OCI-LY7 (cell line): ENCODE data around the gene MAVS. TPM values are rescaled to one million over a fixed set of nuclear protein-coding genes. Genes with fewer than 3 reads are reported as not detected.

Experiments
- BruUV-seq: library from RNA; stranded (reverse); fragments of 400-500 nt; replicated peaks from 2 replicates; lab custom pipeline; 2021; lab: Mats Ljungman, UMichigan
- CTCF ChIA-PET: fragments of 300-600 bp; sonication (Branson Sonifier 250); formaldehyde crosslinking; loops from one replicate; lab custom pipeline; 2022; ENCODE audit warnings: antibody characterized with exemption; ENCODE audit not compliant: unreplicated experiment; lab: Charles Lee
- POLR2A ChIA-PET: fragments of 300-600 bp; sonication (Branson Sonifier 250); formaldehyde crosslinking; loops from one replicate; lab custom pipeline; 2022; ENCODE audit warnings: antibody characterized with exemption; lab: Charles Lee
- DNase-seq: peaks from one replicate; pipeline ENCODE4 v3.0.0-alpha.2; 2015; ENCODE audit warnings: low spot score
- H2AFZ ChIP-seq: fragments of 200-600 bp; sonication (generic), shearing (Covaris generic); 2 replicates; pipeline ENCODE4 v1.6.1; 2014; ENCODE audit warnings: mild to moderate bottlenecking, antibody characterized with exemption, low read length, moderate library complexity
- H3K27ac ChIP-seq: fragments of 200-600 bp; sonication (generic); 2 replicates; pipeline ENCODE4 v1.5.1; 2014; ENCODE audit warnings: mixed run types, low read depth, mild to moderate bottlenecking, moderate library complexity, low read length, inconsistent platforms; ENCODE audit not compliant: poor library complexity, severe bottlenecking
- H3K36me3 ChIP-seq: fragments of 200-600 bp; sonication (generic); 2 replicates; pipeline ENCODE4 v1.6.1; 2014; ENCODE audit warnings: mild to moderate bottlenecking, antibody characterized with exemption, low read length, moderate library complexity, mixed read lengths; ENCODE audit not compliant: insufficient read depth
- H3K4me1 ChIP-seq: fragments of 200-600 bp; sonication (generic); 2 replicates; pipeline ENCODE4 v1.5.1; 2014; ENCODE audit warnings: mild to moderate bottlenecking, low read length; ENCODE audit not compliant: insufficient read depth, poor library complexity, severe bottlenecking
- H3K4me2 ChIP-seq: fragments of 200-600 bp; sonication (generic); 2 replicates; pipeline ENCODE4 v1.6.1; 2014; ENCODE audit warnings: mild to moderate bottlenecking, low read length
- H3K4me3 ChIP-seq: fragments of 200-600 bp; sonication (generic); 2 replicates; pipeline ENCODE4 v1.5.1; 2014; ENCODE audit warnings: mild to moderate bottlenecking, low read depth, low read length; ENCODE audit not compliant: poor library complexity, severe bottlenecking
- H3K79me2 ChIP-seq: fragments of 200-600 bp; sonication (generic); 2 replicates; pipeline ENCODE4 v1.6.1; 2016; ENCODE audit warnings: low read depth, mild to moderate bottlenecking, low read length, moderate library complexity, mixed read lengths; ENCODE audit not compliant: insufficient read depth
- H3K9me2 ChIP-seq: fragments of 200-600 bp; sonication (generic); 2 replicates; pipeline ENCODE4 v1.6.1; 2016; ENCODE audit warnings: mild to moderate bottlenecking, low read length, mixed read lengths; ENCODE audit not compliant: insufficient read depth
- H3K9me3 ChIP-seq: fragments of 200-600 bp; sonication (generic); 2 replicates; pipeline ENCODE4 v1.6.1; 2014; ENCODE audit warnings: mild to moderate bottlenecking, mixed run types, low read length, mixed read lengths
- H4K20me1 ChIP-seq: fragments of 200-600 bp; sonication (generic); 2 replicates; pipeline ENCODE4 v1.6.1; 2014; ENCODE audit warnings: mild to moderate bottlenecking, antibody characterized with exemption, low read length, moderate library complexity, mixed read lengths; ENCODE audit not compliant: insufficient read depth
- CTCF ChIP-seq: fragments of 200-600 bp; sonication (generic); conservative IDR thresholded peaks from 2 replicates; pipeline ENCODE4 v1.5.1; 2014; ENCODE audit warnings: mild to moderate bottlenecking, antibody characterized with exemption, low read length, moderate library complexity, mixed read lengths
- EZH2phosphoT487 ChIP-seq: fragments of 200-600 bp; sonication (generic); IDR thresholded peaks from 2 replicates; pipeline ENCODE4 v1.6.1; 2018; ENCODE audit warnings: low read depth, borderline replicate concordance, mild to moderate bottlenecking, mixed run types, antibody characterized with exemption, low read length, moderate library complexity, mixed read lengths
- intact Hi-C: fragments of 100-400 bp; cut with micrococcal nuclease; formaldehyde crosslinking; loops from one replicate; pipeline ENCODE4 v1.10.0; 2022; ENCODE audit not compliant: unreplicated experiment
- total RNA-seq, 2 experiments: library from RNA; depleted of rRNA in 1 of 2; stranded (reverse); fragments of >200 nt in 1 of 2; shearing (Covaris generic) in 1 of 2; gene quantifications; 2 replicates each; pipeline ENCODE4 v1.2.3, GENCODE V29; 2014 to 2022

The MAVS gene
- total RNA-seq, 2 experiments from 2014 or later, result 19.8 to 35.5 TPM

GRCh38 chr20:3866464-3866863, 19.8 kb downstream of the MAVS start:
- H3K4me3 ChIP-seq, result no peak overlapping the region
- no peak overlapping the region for H3K27ac ChIP-seq
- no peaks in the 10 kb centered on the region for H3K9me2 ChIP-seq
- H3K4me2 ChIP-seq, result no peak overlapping the region
- TF ChIP-seq CTCF (no peak), EZH2phosphoT487 (no peak)
- H3K9me3 ChIP-seq, result peaks cover 6% of the 10 kb centered on the region; the same call in 1 of the 2 replicates
- DNase-seq, result no peak
- H2AFZ ChIP-seq, result no peak overlapping the region
- no peaks in the 10 kb centered on the region for H4K20me1 ChIP-seq
- POLR2A ChIA-PET, result no interaction called here
- intact Hi-C loops, result no loop called here
- H3K36me3 ChIP-seq, result peaks cover 67% of the 10 kb centered on the region
- CTCF ChIA-PET, result no interaction called here
- H3K4me1 ChIP-seq, result no peaks in the 10 kb centered on the region
- no peaks in the 10 kb centered on the region for H3K79me2 ChIP-seq
- no TSS peak for BruUV-seq

- no peak for DNase-seq
- H3K4me3 ChIP-seq, result no peak overlapping the region
- H3K9me2 ChIP-seq, result no peaks in the 10 kb centered on the region
- H3K36me3 ChIP-seq, result peaks cover 63% of the 10 kb centered on the region
- no peak overlapping the region for H3K4me2 ChIP-seq
- no peaks in the 10 kb centered on the region for H4K20me1 ChIP-seq
- TF ChIP-seq CTCF (no peak), EZH2phosphoT487 (no peak)
- no peak overlapping the region for H2AFZ ChIP-seq
- H3K79me2 ChIP-seq, result no peaks in the 10 kb centered on the region
- no peaks in the 10 kb centered on the region for H3K9me3 ChIP-seq
- ChIA-PET CTCF (no interaction called here), POLR2A (interaction anchor here (0.8 kb wide), 1 partner anchor 47 kb away, joined by 3 read pairs; the partner anchor contains the start of gene AP5S1)
- H3K4me1 ChIP-seq, result no peaks in the 10 kb centered on the region
- no TSS peak for BruUV-seq
- intact Hi-C loops, result no loop called here
- no peak overlapping the region for H3K27ac ChIP-seq
Observed at GRCh38 chr20:3867802-3868201, 21.2 kb downstream of the MAVS start.

GRCh38 chr20:3869839-3870634, 23.4 kb downstream of the MAVS start:
- Histone ChIP-seq H3K9me3 (no peaks in the 10 kb centered on the region), H3K36me3 (peaks cover 56% of the 10 kb centered on the region), H4K20me1 (no peaks in the 10 kb centered on the region), H2AFZ (no peak overlapping the region), H3K4me2 (no peak overlapping the region), H3K79me2 (no peaks in the 10 kb centered on the region), H3K4me3 (no peak overlapping the region), H3K4me1 (no peaks in the 10 kb centered on the region), H3K27ac (no peak overlapping the region), H3K9me2 (no peaks in the 10 kb centered on the region)
- intact Hi-C loops, result no loop called here
- no peak for DNase-seq
- BruUV-seq, result no TSS peak
- TF ChIP-seq EZH2phosphoT487 (no peak), CTCF (no peak)
- ChIA-PET POLR2A (interaction anchor here (0.6 kb wide), 1 partner anchor 9 kb away, joined by 3 read pairs; no protein-coding TSS in a partner anchor), CTCF (no interaction called here)
